Astrocyte (in vitro differentiated cells and primary cell): ENCODE measurements around the gene FUT6. TPM values are rescaled to one million over a fixed set of nuclear protein-coding genes. Genes with fewer than 3 reads are reported as not detected.

Source experiments
- DNase-seq: peaks from one replicate; pipeline ENCODE4 v3.0.0-alpha.2; 2010; ENCODE audit warnings: low read depth
- FAIRE-seq: peaks from 2 replicates; lab custom pipeline; 2011; peaks lifted over from hg19 to GRCh38; lab: Jason Lieb, UNC
- H2AFZ ChIP-seq: 2 replicates; pipeline ENCODE4 v1.6.0; 2012; ENCODE audit warnings: low read depth, low read length, inconsistent platforms
- H3K27ac ChIP-seq: 2 replicates; pipeline ENCODE4 v1.5.1; 2011; ENCODE audit warnings: low read depth, low read length, inconsistent platforms
- H3K27me3 ChIP-seq: 2 replicates; pipeline ENCODE4 v1.6.0; 2011; ENCODE audit warnings: low read length, inconsistent platforms; ENCODE audit not compliant: insufficient read depth
- H3K36me3 ChIP-seq: 2 replicates; pipeline ENCODE4 v1.5.1; 2011; ENCODE audit warnings: low read length, inconsistent platforms; ENCODE audit not compliant: insufficient read depth
- H3K4me1 ChIP-seq: 2 replicates; pipeline ENCODE4 v1.5.1; 2011; ENCODE audit warnings: low read length, inconsistent platforms; ENCODE audit not compliant: insufficient read depth
- H3K4me2 ChIP-seq: 2 replicates; pipeline ENCODE4 v1.6.0; 2012; ENCODE audit warnings: low read length, inconsistent platforms
- H3K4me3 ChIP-seq: 2 replicates; pipeline ENCODE4 v1.5.1; 2011; ENCODE audit warnings: low read depth, mild to moderate bottlenecking, low read length, inconsistent platforms; ENCODE audit not compliant: insufficient read depth
- H3K79me2 ChIP-seq: 2 replicates; pipeline ENCODE4 v1.6.0; 2012; ENCODE audit warnings: mild to moderate bottlenecking, low read length, inconsistent platforms; ENCODE audit not compliant: insufficient read depth
- H3K9ac ChIP-seq: 2 replicates; pipeline ENCODE4 v1.6.0; 2012; ENCODE audit warnings: mild to moderate bottlenecking, low read length, inconsistent platforms
- H3K9me3 ChIP-seq: 2 replicates; pipeline ENCODE4 v1.5.1; 2012; ENCODE audit warnings: low read depth, mild to moderate bottlenecking, low read length, inconsistent platforms; ENCODE audit not compliant: insufficient read depth
- H4K20me1 ChIP-seq: 2 replicates; pipeline ENCODE4 v1.6.0; 2012; ENCODE audit warnings: low read length, inconsistent platforms; ENCODE audit not compliant: insufficient read depth
- H3K27ac Mint-ChIP-seq: one replicate; pipeline ENCODE4 v1.8.0; 2021; ENCODE audit warnings: mild to moderate bottlenecking, mixed read lengths; ENCODE audit not compliant: unreplicated experiment
- H3K27me3 Mint-ChIP-seq: one replicate; pipeline ENCODE4 v1.8.0; 2021; ENCODE audit warnings: low read depth, mixed read lengths; ENCODE audit not compliant: unreplicated experiment
- H3K36me3 Mint-ChIP-seq: one replicate; pipeline ENCODE4 v1.8.0; 2021; ENCODE audit warnings: low read depth, mixed read lengths; ENCODE audit not compliant: unreplicated experiment
- H3K4me1 Mint-ChIP-seq: one replicate; pipeline ENCODE4 v1.8.0; 2021; ENCODE audit warnings: low read depth, mixed read lengths; ENCODE audit not compliant: unreplicated experiment
- H3K4me3 Mint-ChIP-seq: one replicate; pipeline ENCODE4 v1.8.0; 2021; ENCODE audit warnings: mild to moderate bottlenecking, moderate library complexity, mixed read lengths; ENCODE audit not compliant: unreplicated experiment
- H3K9me3 Mint-ChIP-seq: one replicate; pipeline ENCODE4 v1.8.0; 2021; ENCODE audit warnings: mild to moderate bottlenecking, mixed read lengths; ENCODE audit not compliant: unreplicated experiment
- EZH2 ChIP-seq: IDR thresholded peaks from 2 replicates; pipeline ENCODE4 v1.6.1; 2012; ENCODE audit warnings: mild to moderate bottlenecking, low read length, inconsistent platforms; ENCODE audit not compliant: insufficient read depth
- total RNA-seq: library from RNA; stranded (reverse); gene quantifications from 2 replicates; pipeline ENCODE4 v1.2.1, GENCODE V29; 2021
- TF ChIP-seq, protein P1 (sequence below): IDR thresholded peaks from 2 replicates; pipeline ENCODE4 v1.5.1; 2011; ENCODE audit warnings: low read depth, mild to moderate bottlenecking, inconsistent platforms, low read length, moderate library complexity; ENCODE audit not compliant: insufficient read depth

The FUT6 gene
- total RNA-seq, 1 donor from 2014 or later, result 0.09 TPM

DNA sequence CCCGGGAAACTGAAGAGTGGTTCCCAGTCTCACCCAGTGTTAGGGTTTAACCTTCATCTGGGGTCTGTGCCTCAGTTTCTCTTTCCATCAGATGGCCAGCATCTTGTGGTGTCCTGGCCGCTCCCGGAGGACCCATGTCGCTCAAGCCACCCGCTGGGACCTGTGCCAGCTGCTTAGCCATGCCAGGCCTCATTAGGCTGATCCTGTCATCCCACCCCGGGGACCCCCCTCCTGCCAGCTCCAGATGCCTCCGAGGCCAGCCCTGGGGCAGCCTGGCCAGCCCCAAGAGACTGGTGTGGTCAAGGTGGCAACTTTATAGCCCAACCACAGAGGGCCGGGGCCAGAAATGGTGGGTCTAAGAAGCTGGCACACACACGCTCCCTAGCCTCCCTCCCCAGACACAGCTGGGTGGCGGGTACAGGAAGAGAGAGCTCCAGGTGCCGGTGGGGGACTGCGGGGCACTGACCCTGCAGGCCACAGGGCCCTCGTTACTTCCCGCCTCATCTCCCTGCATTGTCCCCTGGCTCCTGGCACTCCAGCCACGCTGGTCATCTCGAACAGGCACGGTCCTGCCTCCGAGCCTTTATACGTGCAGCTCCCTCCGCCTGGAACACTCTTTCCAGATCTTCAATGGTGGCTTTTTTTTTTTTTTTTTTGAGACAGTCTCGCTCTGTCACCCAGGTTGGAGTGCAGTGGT is 31.2 kb downstream of the FUT6 start:
- no peak overlapping the region for H3K4me3 ChIP-seq
- no peaks in the 10 kb centered on the region for H3K9me3 ChIP-seq
- Mint-ChIP-seq H3K4me1 (no peaks in the 10 kb centered on the region), H3K27me3 (peaks cover 27% of the 10 kb centered on the region), H3K4me3 (no peak overlapping the region), H3K36me3 (no peaks in the 10 kb centered on the region), H3K9me3 (no peaks in the 10 kb centered on the region), H3K27ac (no peak overlapping the region)
- no peaks in the 10 kb centered on the region for H3K79me2 ChIP-seq
- H2AFZ ChIP-seq, result no peak overlapping the region
- H3K4me1 ChIP-seq, result peaks cover 5% of the 10 kb centered on the region
- no peaks in the 10 kb centered on the region for H3K36me3 ChIP-seq
- no peaks in the 10 kb centered on the region for H4K20me1 ChIP-seq
- TF ChIP-seq EZH2, result no peak
- TF ChIP-seq, protein P1, sequence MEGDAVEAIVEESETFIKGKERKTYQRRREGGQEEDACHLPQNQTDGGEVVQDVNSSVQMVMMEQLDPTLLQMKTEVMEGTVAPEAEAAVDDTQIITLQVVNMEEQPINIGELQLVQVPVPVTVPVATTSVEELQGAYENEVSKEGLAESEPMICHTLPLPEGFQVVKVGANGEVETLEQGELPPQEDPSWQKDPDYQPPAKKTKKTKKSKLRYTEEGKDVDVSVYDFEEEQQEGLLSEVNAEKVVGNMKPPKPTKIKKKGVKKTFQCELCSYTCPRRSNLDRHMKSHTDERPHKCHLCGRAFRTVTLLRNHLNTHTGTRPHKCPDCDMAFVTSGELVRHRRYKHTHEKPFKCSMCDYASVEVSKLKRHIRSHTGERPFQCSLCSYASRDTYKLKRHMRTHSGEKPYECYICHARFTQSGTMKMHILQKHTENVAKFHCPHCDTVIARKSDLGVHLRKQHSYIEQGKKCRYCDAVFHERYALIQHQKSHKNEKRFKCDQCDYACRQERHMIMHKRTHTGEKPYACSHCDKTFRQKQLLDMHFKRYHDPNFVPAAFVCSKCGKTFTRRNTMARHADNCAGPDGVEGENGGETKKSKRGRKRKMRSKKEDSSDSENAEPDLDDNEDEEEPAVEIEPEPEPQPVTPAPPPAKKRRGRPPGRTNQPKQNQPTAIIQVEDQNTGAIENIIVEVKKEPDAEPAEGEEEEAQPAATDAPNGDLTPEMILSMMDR, result no peak
- FAIRE-seq, result no peak
- H3K4me2 ChIP-seq, result no peak overlapping the region
- H3K9ac ChIP-seq, result no peak overlapping the region
- H3K27me3 ChIP-seq, result peaks cover 16% of the 10 kb centered on the region
- DNase-seq, result no peak
- H3K27ac ChIP-seq, result no peak overlapping the region

DNA sequence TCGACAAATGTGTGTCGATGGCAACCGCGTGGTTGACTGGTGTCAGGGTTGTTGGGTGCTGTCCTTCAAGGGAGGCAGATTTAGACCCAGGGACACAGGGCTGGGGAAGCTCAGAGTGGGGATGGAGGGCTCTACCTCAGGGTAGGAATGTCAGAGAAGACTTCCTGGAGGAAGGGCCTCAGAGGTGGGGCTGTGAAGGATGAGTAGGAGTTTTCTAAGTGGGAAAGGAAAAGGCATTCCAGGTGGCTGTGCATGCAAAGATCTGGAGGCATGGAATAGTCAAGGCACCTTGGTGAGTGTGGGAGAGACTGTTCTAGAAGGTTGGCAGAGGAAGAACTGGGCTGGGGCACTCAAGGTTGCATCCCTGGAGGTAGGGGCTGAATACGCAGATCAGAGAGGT is 32.6 kb downstream of the FUT6 start:
- Histone ChIP-seq H3K4me3 (no peak overlapping the region), H3K36me3 (no peaks in the 10 kb centered on the region), H4K20me1 (no peaks in the 10 kb centered on the region), H3K9ac (no peak overlapping the region), H2AFZ (no peak overlapping the region), H3K4me1 (peaks cover 5% of the 10 kb centered on the region), H3K79me2 (no peaks in the 10 kb centered on the region), H3K4me2 (no peak overlapping the region), H3K9me3 (no peaks in the 10 kb centered on the region), H3K27ac (no peak overlapping the region), H3K27me3 (peaks cover 18% of the 10 kb centered on the region)
- Mint-ChIP-seq H3K27ac (no peak overlapping the region), H3K4me1 (no peaks in the 10 kb centered on the region), H3K27me3 (peaks cover 34% of the 10 kb centered on the region), H3K4me3 (no peak overlapping the region), H3K36me3 (no peaks in the 10 kb centered on the region), H3K9me3 (no peaks in the 10 kb centered on the region)
- FAIRE-seq (no peak), DNase-seq (no peak)
- no peak for TF ChIP-seq EZH2
- TF ChIP-seq, protein P1, result no peak

DNA sequence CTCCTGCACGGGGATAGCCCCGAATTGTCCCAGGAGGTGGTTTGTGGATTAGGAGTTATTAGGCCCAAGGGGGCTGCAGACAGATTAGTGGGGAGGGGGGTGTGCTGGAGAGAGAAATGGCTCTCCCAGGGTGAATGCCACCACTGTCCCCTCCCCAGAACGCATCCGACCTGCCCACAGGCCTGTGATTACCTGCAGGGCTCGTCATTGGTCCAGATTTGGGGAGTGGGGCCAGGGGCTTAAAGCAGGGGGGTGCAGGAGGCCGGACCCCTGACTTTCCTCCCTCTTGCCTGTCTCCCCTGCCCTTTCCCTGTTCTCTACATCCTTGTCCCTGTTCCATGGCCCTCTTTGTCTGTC is 33.4 kb downstream of the FUT6 start:
- no peak for TF ChIP-seq EZH2
- TF ChIP-seq, protein P1, result no peak
- no peak overlapping the region for H2AFZ ChIP-seq
- no peaks in the 10 kb centered on the region for H4K20me1 ChIP-seq
- peaks cover 37% of the 10 kb centered on the region for H3K27me3 Mint-ChIP-seq
- no peaks in the 10 kb centered on the region for H3K9me3 ChIP-seq
- FAIRE-seq, result no peak
- no peaks in the 10 kb centered on the region for H3K36me3 Mint-ChIP-seq
- no peaks in the 10 kb centered on the region for H3K79me2 ChIP-seq
- no peaks in the 10 kb centered on the region for H3K9me3 Mint-ChIP-seq
- H3K36me3 ChIP-seq, result no peaks in the 10 kb centered on the region
- no peaks in the 10 kb centered on the region for H3K4me1 Mint-ChIP-seq
- no peak overlapping the region for H3K4me2 ChIP-seq
- H3K27ac ChIP-seq, result no peak overlapping the region
- H3K4me1 ChIP-seq, result peaks cover 5% of the 10 kb centered on the region
- H3K27ac Mint-ChIP-seq, result no peak overlapping the region
- H3K4me3 Mint-ChIP-seq, result no peak overlapping the region
- no peak overlapping the region for H3K4me3 ChIP-seq
- no peak for DNase-seq
- no peak overlapping the region for H3K9ac ChIP-seq
- H3K27me3 ChIP-seq, result peaks cover 20% of the 10 kb centered on the region
